A549 treated with CORT108297 at 1 μM for 4 hours (cell line): ENCODE data around the gene HEXIM1. TPM values are rescaled to one million over a fixed set of nuclear protein-coding genes. Genes with fewer than 3 reads are reported as not detected.

Experiments used
- total RNA-seq: library from RNA; stranded (reverse); fragments of 200-300 nt; extraction: Qiagen RNA extraction; gene quantifications from 5 replicates; pipeline ENCODE4 v1.2.3, GENCODE V29; 2022

HEXIM1 gene
- 43.5 to 55.3 TPM (median 49.2 TPM) in 5 replicates for total RNA-seq

GRCh38 chr17:45148183-45149036, at the start of gene HEXIM1:
HEXIM1 (plus strand) TSS chr17:45148475; CDS start chr17:45149191, 716 bp downstream.

GRCh38 chr17:45132320-45132571, 16.0 kb upstream of the HEXIM1 start, which contains the start of gene PLCD3:
PLCD3 (minus strand) TSS chr17:45132515; CDS start chr17:45132410, 105 bp downstream.

GRCh38 chr17:45135192-45135977, 12.9 kb upstream of the HEXIM1 start, which contains the start of gene ACBD4:
ACBD4 (plus strand) TSS chr17:45135687; CDS start chr17:45136145, 458 bp downstream.

GRCh38 chr17:45161288-45162024, 13.2 kb downstream of the HEXIM1 start, which contains the start of gene HEXIM2:
HEXIM2 (plus strand) TSS chr17:45161875; CDS start chr17:45162794, 919 bp downstream.

Other genes with a start within 250 kb of the HEXIM1 start
- gene EFTUD2, start 249.0 kb upstream of the HEXIM1 start, total RNA-seq, result 138 to 173 TPM (median 143 TPM) in 5 replicates
- gene GFAP, start 233.0 kb upstream of the HEXIM1 start, total RNA-seq, result 0.55 to 0.86 TPM (median 0.75 TPM) in 5 replicates
- 26.8 to 41.2 TPM (median 40.1 TPM) in 5 replicates for gene KIF18B, start 200.7 kb upstream of the HEXIM1 start, total RNA-seq
- gene C1QL1, start 180.2 kb upstream of the HEXIM1 start, total RNA-seq, result 14.7 to 35.1 TPM (median 30.0 TPM) in 5 replicates
- 18.4 to 23.0 TPM (median 21.1 TPM) in 5 replicates for gene DCAKD, start 96.8 kb upstream of the HEXIM1 start, total RNA-seq
- 161 to 347 TPM (median 170 TPM) in 5 replicates for gene NMT1, start 87.2 kb upstream of the HEXIM1 start, total RNA-seq
- 148 to 216 TPM (median 192 TPM) in 5 replicates for gene PLCD3, start 16.0 kb upstream of the HEXIM1 start, total RNA-seq
- 6.4 to 8.9 TPM (median 8.3 TPM) in 5 replicates for gene ACBD4, start 12.8 kb upstream of the HEXIM1 start, total RNA-seq
- 15.2 to 18.4 TPM (median 16.6 TPM) in 5 replicates for gene HEXIM2, start 13.4 kb downstream of the HEXIM1 start, total RNA-seq
- 36.8 to 42.9 TPM (median 38.4 TPM) in 5 replicates for gene FMNL1, start 73.4 kb downstream of the HEXIM1 start, total RNA-seq
- gene SPATA32, start 113.6 kb downstream of the HEXIM1 start, total RNA-seq, result 0.14 to 0.22 TPM (median 0.18 TPM) in 5 replicates
- 41.9 to 75.4 TPM (median 58.3 TPM) in 5 replicates for gene MAP3K14, start 168.5 kb downstream of the HEXIM1 start, total RNA-seq